ENCODE measurements around the gene NEK4.
"Not testable (repeated sequence)": the region's sequence is repeated elsewhere in the genome, so short reads cannot be mapped to it uniquely, and the experiment has no call there.

The NEK4 gene

DNA sequence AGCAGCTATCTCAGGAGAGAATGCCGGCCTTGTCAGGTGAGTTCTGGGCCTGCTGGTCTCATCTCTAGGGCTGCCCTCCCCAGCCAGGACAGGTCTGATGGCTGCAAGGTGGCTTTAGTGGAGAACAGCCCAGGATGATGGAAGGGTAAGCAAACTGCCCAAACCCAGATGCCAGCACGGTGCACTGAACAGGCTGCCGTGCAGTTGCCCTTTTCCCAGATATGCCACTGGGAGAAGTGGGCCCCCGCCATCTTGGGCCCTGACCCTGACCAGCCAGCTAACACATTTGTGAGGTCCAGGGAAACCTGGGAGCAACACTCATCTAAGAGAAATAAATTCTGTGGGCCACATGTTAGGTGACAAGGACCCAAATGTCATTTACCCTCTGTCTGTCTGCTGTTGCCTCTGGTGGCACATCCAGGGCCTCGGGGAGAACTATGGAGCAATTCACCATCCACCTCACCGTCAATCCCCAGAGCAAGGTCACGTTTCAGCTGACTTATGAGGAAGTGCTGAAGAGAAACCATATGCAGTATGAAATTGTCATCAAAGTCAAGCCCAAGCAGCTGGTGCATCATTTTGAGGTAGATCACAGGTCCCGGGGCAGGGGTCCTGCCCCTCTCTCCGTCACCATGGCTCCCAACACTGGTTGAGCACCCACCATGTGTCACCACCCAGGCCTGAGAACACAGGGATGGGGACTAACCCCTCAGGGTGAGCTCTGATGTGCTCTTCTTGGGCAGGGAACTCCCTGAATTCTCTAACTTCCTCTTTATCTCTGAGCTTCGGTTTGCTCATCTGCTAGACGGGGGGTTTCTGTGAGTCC, 8.5 kb upstream of the NEK4 start:
- H3K27ac ChIP-seq (ENCODE audit: low read depth, low read length): no peak overlapping the region
- H3K9ac ChIP-seq (ENCODE audit: low read depth in 1 of 2, low read length in 2 of 2): no peak overlapping the region

DNA sequence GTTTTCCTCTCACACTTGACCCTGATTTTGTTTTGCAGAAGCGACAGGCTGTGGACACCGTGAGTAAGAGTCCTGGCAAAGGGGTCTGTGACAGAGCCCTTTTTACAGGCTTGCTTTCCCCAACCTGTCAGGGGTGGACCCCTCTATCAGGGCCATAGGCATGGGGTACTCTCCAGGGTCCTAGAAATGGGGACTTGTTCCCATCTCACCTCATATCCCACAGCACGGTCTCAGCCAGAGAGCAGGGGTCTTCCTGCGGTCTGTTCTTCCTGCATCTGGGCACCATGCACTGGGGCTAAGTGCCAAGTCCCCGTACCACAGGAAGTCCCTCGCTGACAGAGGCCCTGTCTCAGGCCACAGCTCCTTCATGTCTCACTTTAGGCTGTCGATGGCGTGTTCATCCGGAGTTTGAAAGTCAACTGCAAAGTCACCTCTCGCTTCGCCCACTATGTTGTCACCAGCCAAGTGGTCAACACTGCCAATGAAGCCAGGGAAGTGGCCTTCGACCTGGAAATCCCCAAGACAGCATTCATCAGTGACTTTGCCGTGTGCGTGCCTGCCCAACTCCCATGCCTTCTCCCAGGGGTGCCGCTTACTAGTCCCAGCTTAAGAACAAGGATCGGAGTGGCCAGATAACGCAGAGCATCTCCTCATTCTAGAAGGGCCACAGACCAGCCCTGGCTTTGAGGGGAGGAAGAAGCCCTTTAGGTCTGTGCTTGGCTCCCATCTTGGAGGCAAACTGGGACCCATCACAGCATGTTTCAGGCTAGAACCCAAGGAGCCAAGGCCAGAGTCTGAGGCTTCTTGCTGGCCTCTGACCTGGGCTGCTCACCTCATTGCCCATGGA, 7.4 kb upstream of the NEK4 start:
- no peaks in the 10 kb centered on the region for H3K9me3 ChIP-seq (ENCODE audit: control insufficient read depth in 1 of 2, low read length in 2 of 2)
- no peaks in the 10 kb centered on the region for H3K27me3 ChIP-seq (ENCODE audit: control insufficient read depth in 1 of 2, insufficient read depth in 2 of 2, low read length in 2 of 2)
- no peaks in the 10 kb centered on the region for H3K36me3 ChIP-seq (ENCODE audit: control insufficient read depth in 1 of 2, insufficient read depth in 2 of 2, low read length in 2 of 2)
- H3K27ac ChIP-seq (ENCODE audit: low read depth, low read length): no peak overlapping the region
- H3K4me1 ChIP-seq (ENCODE audit: control insufficient read depth in 1 of 2, insufficient read depth in 2 of 2, low read length in 2 of 2): peaks cover 0 to 13% of the 10 kb centered on the region in 2 donors
- H3K9ac ChIP-seq (ENCODE audit: low read depth in 1 of 2, low read length in 2 of 2): no peak overlapping the region
- no peak overlapping the region for H3K4me3 ChIP-seq (ENCODE audit: low read depth in 1 of 2, low read length in 2 of 2)

More for the DNA sequence above, 8.5 kb upstream of the NEK4 start:
- H3K36me3 ChIP-seq (ENCODE audit: control insufficient read depth in 1 of 2, insufficient read depth in 2 of 2, low read length in 2 of 2): no peaks in the 10 kb centered on the region
- peaks cover 0 to 13% of the 10 kb centered on the region in 2 donors for H3K4me1 ChIP-seq (ENCODE audit: control insufficient read depth in 1 of 2, insufficient read depth in 2 of 2, low read length in 2 of 2)
- no peaks in the 10 kb centered on the region for H3K9me3 ChIP-seq (ENCODE audit: control insufficient read depth in 1 of 2, low read length in 2 of 2)
- H3K4me3 ChIP-seq (ENCODE audit: low read depth in 1 of 2, low read length in 2 of 2): no peak overlapping the region
- H3K27me3 ChIP-seq (ENCODE audit: control insufficient read depth in 1 of 2, insufficient read depth in 2 of 2, low read length in 2 of 2): no peaks in the 10 kb centered on the region

DNA sequence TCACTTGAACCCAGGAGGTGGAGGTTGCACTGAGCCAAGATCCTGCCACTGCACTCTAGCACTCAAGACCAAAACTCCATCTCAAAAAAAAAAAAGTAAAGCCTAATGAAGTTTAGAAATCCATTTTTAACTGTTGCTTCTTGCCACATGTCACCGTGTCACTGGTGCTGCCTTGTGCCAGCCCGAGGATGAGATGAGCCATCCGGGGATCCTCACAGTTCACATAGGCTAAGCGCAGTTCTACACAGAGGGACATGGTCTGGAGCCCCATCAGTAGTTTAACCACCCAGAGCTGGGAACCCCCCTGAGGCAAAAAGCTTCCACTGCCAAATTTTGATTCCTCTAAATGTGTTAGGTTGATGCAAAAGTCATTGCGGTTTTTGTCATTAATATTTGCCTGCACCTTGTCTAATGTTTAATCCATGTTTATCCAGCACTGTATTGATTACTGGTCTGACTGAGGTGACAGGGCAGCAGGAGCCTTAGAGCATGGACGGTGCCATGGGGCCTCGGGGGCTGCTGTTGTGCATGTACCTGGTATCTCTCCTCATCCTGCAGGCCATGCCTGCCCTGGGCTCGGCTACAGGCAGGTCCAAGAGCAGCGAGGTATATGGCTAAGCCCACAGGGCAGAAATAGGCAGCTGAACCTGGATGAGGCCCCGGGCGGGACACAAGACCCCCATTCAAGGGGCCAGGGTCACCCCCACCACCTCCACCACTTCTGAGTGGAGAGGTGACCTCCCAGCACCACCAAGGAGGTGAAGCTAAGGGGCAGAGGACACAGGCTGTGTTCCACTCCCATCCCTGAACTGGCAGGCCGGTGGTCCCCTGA, 6.6 kb upstream of the NEK4 start, which contains the start of gene ITIH1:
ITIH1 (plus strand) TSS at position 473 of the 832 bp plus-strand sequence; CDS start at position 490, 17 bp downstream.
- Histone ChIP-seq H3K9ac (ENCODE audit: low read depth in 1 of 2, low read length in 2 of 2) (no peak within 1 kb of the TSS), H3K27ac (ENCODE audit: low read depth, low read length) (no peak within 1 kb of the TSS), H3K4me1 (ENCODE audit: control insufficient read depth in 1 of 2, insufficient read depth in 2 of 2, low read length in 2 of 2) (peaks cover 0 to 13% of the 10 kb centered on the region in 2 donors), H3K4me3 (ENCODE audit: low read depth in 1 of 2, low read length in 2 of 2) (no peak within 1 kb of the TSS), H3K9me3 (ENCODE audit: control insufficient read depth in 1 of 2, low read length in 2 of 2) (no peaks in the 10 kb centered on the region), H3K27me3 (ENCODE audit: control insufficient read depth in 1 of 2, insufficient read depth in 2 of 2, low read length in 2 of 2) (no peaks in the 10 kb centered on the region), H3K36me3 (ENCODE audit: control insufficient read depth in 1 of 2, insufficient read depth in 2 of 2, low read length in 2 of 2) (no peaks in the 10 kb centered on the region)

DNA sequence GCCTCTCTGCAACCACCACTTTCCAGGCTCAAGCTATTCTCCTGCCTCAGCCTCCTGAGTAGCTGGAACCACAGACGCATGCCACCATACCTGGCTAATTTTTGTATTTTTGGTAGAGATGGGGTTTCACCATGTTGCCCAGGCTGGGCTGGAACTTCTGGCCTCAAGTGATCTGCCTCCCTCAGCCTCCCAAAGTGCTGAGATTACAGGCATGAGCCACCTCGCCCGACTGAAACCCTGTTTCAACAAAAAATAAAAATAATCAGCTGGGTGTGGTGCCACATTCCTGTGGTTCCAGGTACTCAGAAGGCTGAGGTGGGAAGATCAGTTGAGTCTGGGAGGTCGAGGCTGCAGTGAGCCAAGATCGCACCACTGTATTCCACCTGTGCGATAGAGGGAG, 5.7 kb upstream of the NEK4 start:
- H3K9ac ChIP-seq (ENCODE audit: low read depth in 1 of 2, low read length in 2 of 2): not testable (repeated sequence)

DNA sequence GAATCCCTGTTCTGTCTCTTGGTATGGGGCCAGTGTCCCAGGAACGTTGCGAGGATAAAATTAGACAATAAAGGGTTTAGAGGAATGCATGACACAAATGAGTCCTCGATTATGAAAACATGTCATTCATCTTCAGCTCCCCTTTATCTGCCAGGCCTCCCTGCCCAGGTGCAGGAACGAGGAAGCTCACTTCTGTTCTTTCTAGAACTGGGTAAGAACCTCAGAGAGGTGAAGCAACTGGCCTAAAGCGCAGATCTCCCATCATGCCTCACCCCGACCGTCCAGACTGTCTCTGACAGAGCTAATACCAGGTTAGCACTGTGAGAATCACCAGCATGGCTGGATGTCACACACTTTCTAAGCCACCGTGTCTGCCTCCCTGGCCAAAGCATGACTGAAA, 5.1 kb upstream of the NEK4 start:
- H3K4me1 ChIP-seq (ENCODE audit: control insufficient read depth in 1 of 2, insufficient read depth in 2 of 2, low read length in 2 of 2): peaks cover 6 to 13% of the 10 kb centered on the region in 2 donors
- no peak overlapping the region for H3K4me3 ChIP-seq (ENCODE audit: low read depth in 1 of 2, low read length in 2 of 2)
- no peaks in the 10 kb centered on the region for H3K36me3 ChIP-seq (ENCODE audit: control insufficient read depth in 1 of 2, insufficient read depth in 2 of 2, low read length in 2 of 2)
- no peaks in the 10 kb centered on the region for H3K9me3 ChIP-seq (ENCODE audit: control insufficient read depth in 1 of 2, low read length in 2 of 2)
- H3K9ac ChIP-seq (ENCODE audit: low read depth in 1 of 2, low read length in 2 of 2): no peak overlapping the region
- H3K27ac ChIP-seq (ENCODE audit: low read depth, low read length): no peak overlapping the region
- no peaks in the 10 kb centered on the region for H3K27me3 ChIP-seq (ENCODE audit: control insufficient read depth in 1 of 2, insufficient read depth in 2 of 2, low read length in 2 of 2)

More for the DNA sequence above, 5.7 kb upstream of the NEK4 start:
- not testable (repeated sequence) for H3K36me3 ChIP-seq (ENCODE audit: control insufficient read depth in 1 of 2, insufficient read depth in 2 of 2, low read length in 2 of 2); H3K9me3 ChIP-seq (ENCODE audit: control insufficient read depth in 1 of 2, low read length in 2 of 2); H3K27ac ChIP-seq (ENCODE audit: low read depth, low read length); H3K27me3 ChIP-seq (ENCODE audit: control insufficient read depth in 1 of 2, insufficient read depth in 2 of 2, low read length in 2 of 2); H3K4me3 ChIP-seq (ENCODE audit: low read depth in 1 of 2, low read length in 2 of 2)
- peaks cover 3 to 13% of the 10 kb centered on the region in 2 donors for H3K4me1 ChIP-seq (ENCODE audit: control insufficient read depth in 1 of 2, insufficient read depth in 2 of 2, low read length in 2 of 2)

DNA sequence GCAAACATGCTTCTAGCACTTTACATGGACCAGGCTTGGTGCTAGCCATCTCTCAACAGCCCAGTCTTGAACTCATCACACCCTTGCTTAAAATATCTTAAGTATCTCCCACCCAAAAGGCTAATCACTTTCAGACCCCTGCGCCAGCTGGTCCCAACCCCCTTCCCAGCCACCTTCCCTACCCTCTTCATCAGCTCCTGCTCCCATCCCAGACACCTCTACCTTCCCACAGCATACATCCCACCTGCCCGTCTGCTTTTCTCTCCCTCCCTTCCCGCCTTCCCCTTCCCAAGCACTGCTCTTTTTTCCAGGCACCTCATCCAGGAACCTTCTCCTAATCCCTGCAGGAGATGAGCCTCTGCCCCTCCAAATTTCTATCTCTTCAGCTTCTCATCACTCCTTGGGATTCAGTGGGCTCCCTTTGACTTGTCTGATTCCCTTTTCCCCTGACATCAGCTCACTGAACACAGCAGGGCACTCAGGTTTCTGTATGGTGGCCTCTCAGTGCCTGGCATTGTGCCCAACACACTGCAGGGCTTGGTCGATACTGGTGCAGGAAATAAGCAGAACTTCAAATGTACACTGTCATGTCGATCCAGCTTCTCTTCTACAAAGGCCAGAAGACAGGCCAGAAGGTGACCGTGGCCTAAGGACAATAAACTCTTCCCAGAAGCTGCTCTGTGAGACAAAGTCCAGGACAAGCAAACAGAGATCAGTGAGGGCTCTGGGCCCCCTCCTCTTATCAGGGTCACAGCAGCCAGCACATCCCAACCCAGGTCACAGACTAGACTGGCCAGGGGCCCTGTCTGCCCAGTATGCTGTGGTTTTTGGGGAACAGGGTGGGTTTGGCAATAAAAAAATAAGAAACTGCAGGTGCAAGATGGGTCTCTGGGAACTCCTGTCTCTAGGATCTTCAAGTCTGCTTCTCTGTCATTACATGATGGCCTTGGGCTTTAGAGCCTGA, 4.4 kb upstream of the NEK4 start:
- Histone ChIP-seq H3K4me3 (ENCODE audit: low read depth in 1 of 2, low read length in 2 of 2) (no peak overlapping the region), H3K9ac (ENCODE audit: low read depth in 1 of 2, low read length in 2 of 2) (no peak overlapping the region), H3K9me3 (ENCODE audit: control insufficient read depth in 1 of 2, low read length in 2 of 2) (no peaks in the 10 kb centered on the region), H3K27me3 (ENCODE audit: control insufficient read depth in 1 of 2, insufficient read depth in 2 of 2, low read length in 2 of 2) (no peaks in the 10 kb centered on the region), H3K27ac (ENCODE audit: low read depth, low read length) (no peak overlapping the region), H3K36me3 (ENCODE audit: control insufficient read depth in 1 of 2, insufficient read depth in 2 of 2, low read length in 2 of 2) (no peaks in the 10 kb centered on the region), H3K4me1 (ENCODE audit: control insufficient read depth in 1 of 2, insufficient read depth in 2 of 2, low read length in 2 of 2) (peaks cover 8 to 13% of the 10 kb centered on the region in 2 donors)

GRCh38 chr3:52774066-52774713, 3.5 kb upstream of the NEK4 start:
- no peaks in the 10 kb centered on the region for H3K27me3 ChIP-seq (ENCODE audit: control insufficient read depth in 1 of 2, insufficient read depth in 2 of 2, low read length in 2 of 2)

GRCh38 chr3:52773361-52774065, 2.8 kb upstream of the NEK4 start:
- H3K4me1 ChIP-seq (ENCODE audit: control insufficient read depth in 1 of 2, insufficient read depth in 2 of 2, low read length in 2 of 2): peaks cover 18 to 21% of the 10 kb centered on the region in 2 donors
- H3K27me3 ChIP-seq (ENCODE audit: control insufficient read depth in 1 of 2, insufficient read depth in 2 of 2, low read length in 2 of 2): no peaks in the 10 kb centered on the region
- no peak overlapping the region for H3K27ac ChIP-seq (ENCODE audit: low read depth, low read length)
- no peaks in the 10 kb centered on the region for H3K36me3 ChIP-seq (ENCODE audit: control insufficient read depth in 1 of 2, insufficient read depth in 2 of 2, low read length in 2 of 2)
- no peaks in the 10 kb centered on the region for H3K9me3 ChIP-seq (ENCODE audit: control insufficient read depth in 1 of 2, low read length in 2 of 2)
- H3K9ac ChIP-seq (ENCODE audit: low read depth in 1 of 2, low read length in 2 of 2): no peak overlapping the region
- H3K4me3 ChIP-seq (ENCODE audit: low read depth in 1 of 2, low read length in 2 of 2): no peak overlapping the region

More at GRCh38 chr3:52774066-52774713, 3.5 kb upstream of the NEK4 start:
- H3K9me3 ChIP-seq (ENCODE audit: control insufficient read depth in 1 of 2, low read length in 2 of 2): no peaks in the 10 kb centered on the region
- H3K9ac ChIP-seq (ENCODE audit: low read depth in 1 of 2, low read length in 2 of 2): no peak overlapping the region
- H3K4me3 ChIP-seq (ENCODE audit: low read depth in 1 of 2, low read length in 2 of 2): no peak overlapping the region
- peaks cover 18 to 21% of the 10 kb centered on the region in 2 donors for H3K4me1 ChIP-seq (ENCODE audit: control insufficient read depth in 1 of 2, insufficient read depth in 2 of 2, low read length in 2 of 2)
- no peaks in the 10 kb centered on the region for H3K36me3 ChIP-seq (ENCODE audit: control insufficient read depth in 1 of 2, insufficient read depth in 2 of 2, low read length in 2 of 2)
- no peak overlapping the region for H3K27ac ChIP-seq (ENCODE audit: low read depth, low read length)
